Neural progenitor cell (in vitro differentiated cells): ENCODE measurements around the gene YDJC. TPM values are rescaled to one million over a fixed set of nuclear protein-coding genes. Genes with fewer than 3 reads are reported as not detected.
A peak's percentile ranks its signal among the peaks of the same experiment; 100 is the strongest.

Experiments used
- DNase-seq: peaks from one replicate; pipeline ENCODE4 v3.0.0-alpha.2; 2016; ENCODE audit warnings: low spot score
- H2AFZ ChIP-seq: fragments of 200-600 bp; sonication (generic); replicated peaks from 2 replicates; pipeline ENCODE4 v1.6.1; 2016; ENCODE audit warnings: antibody characterized with exemption
- H3F3A ChIP-seq: fragments of 200-600 bp; sonication (generic); 2 replicates; pipeline ENCODE4 v1.6.1; 2016; ENCODE audit warnings: antibody characterized with exemption, low read depth
- H3K27ac ChIP-seq: fragments of 200-600 bp; sonication (generic); 2 replicates; pipeline ENCODE4 v1.5.1; 2016; ENCODE audit warnings: mild to moderate bottlenecking
- H3K27me3 ChIP-seq: fragments of 200-600 bp; sonication (generic); 2 replicates; pipeline ENCODE4 v1.6.1; 2016; ENCODE audit warnings: mild to moderate bottlenecking, moderate library complexity
- H3K36me3 ChIP-seq: fragments of 200-600 bp; sonication (generic); 2 replicates; pipeline ENCODE4 v1.5.1; 2016
- H3K4me1 ChIP-seq: fragments of 200-600 bp; sonication (generic); 2 replicates; pipeline ENCODE4 v1.6.1; 2016; ENCODE audit warnings: mixed run types
- H3K4me2 ChIP-seq: fragments of 200-600 bp; sonication (generic); 2 replicates; pipeline ENCODE4 v1.6.1; 2016
- H3K4me3 ChIP-seq: fragments of 200-600 bp; sonication (generic); 2 replicates; pipeline ENCODE4 v1.5.1; 2016
- H3K79me2 ChIP-seq: fragments of 200-600 bp; sonication (generic); 2 replicates; pipeline ENCODE4 v1.6.1; 2016; ENCODE audit warnings: low read depth
- H3K9ac ChIP-seq: fragments of 200-600 bp; sonication (generic); 2 replicates; pipeline ENCODE4 v1.6.1; 2016
- H3K9me3 ChIP-seq: fragments of 200-600 bp; sonication (generic); 2 replicates; pipeline ENCODE4 v1.5.1; 2016; ENCODE audit warnings: low read depth
- H4K20me1 ChIP-seq: fragments of 200-600 bp; sonication (generic); 2 replicates; pipeline ENCODE4 v1.6.1; 2016; ENCODE audit warnings: low read depth
- H3K27ac Mint-ChIP-seq: 3 replicates; pipeline ENCODE4 v1.8.0; 2021; ENCODE audit warnings: mixed read lengths
- H3K27me3 Mint-ChIP-seq: 2 replicates; pipeline ENCODE4 v1.8.0; 2022; ENCODE audit warnings: low read depth, mild to moderate bottlenecking, inconsistent platforms, moderate library complexity, mixed read lengths; ENCODE audit not compliant: insufficient read depth
- H3K36me3 Mint-ChIP-seq: 3 replicates; pipeline ENCODE4 v1.8.0; 2021; ENCODE audit warnings: mixed read lengths
- H3K4me1 Mint-ChIP-seq: 3 replicates; pipeline ENCODE4 v1.8.0; 2021; ENCODE audit warnings: mixed read lengths
- H3K4me3 Mint-ChIP-seq: 3 replicates; pipeline ENCODE4 v1.8.0; 2021; ENCODE audit warnings: mild to moderate bottlenecking, moderate library complexity, mixed read lengths
- H3K9me3 Mint-ChIP-seq: 3 replicates; pipeline ENCODE4 v1.8.0; 2020; ENCODE audit warnings: mixed read lengths
- EZH2 ChIP-seq: fragments of 200-600 bp; sonication (generic); IDR thresholded peaks from 2 replicates; pipeline ENCODE4 v1.6.1; 2017; ENCODE audit warnings: antibody characterized with exemption, mild to moderate bottlenecking, moderate library complexity
- EZH2phosphoT487 ChIP-seq: fragments of 200-600 bp; sonication (generic); IDR thresholded peaks from 2 replicates; pipeline ENCODE4 v1.6.1; 2017; ENCODE audit warnings: antibody characterized with exemption
- total RNA-seq: library from RNA; depleted of rRNA; stranded (reverse); fragments of >200 nt; gene quantifications from 2 replicates; pipeline ENCODE4 v1.2.3, GENCODE V29; 2015; ENCODE audit warnings: low replicate concordance
- TF ChIP-seq, protein P1 (sequence below): fragments of 200-600 bp; sonication (generic); IDR thresholded peaks from 2 replicates; pipeline ENCODE4 v1.5.1; 2017; ENCODE audit warnings: antibody characterized with exemption, mild to moderate bottlenecking

YDJC gene
- total RNA-seq, 1 donor from 2014 or later: 4.8 TPM

GRCh38 chr22:21632237-21632895, 2.5 kb upstream of the YDJC start, which contains the start of gene CCDC116:
Gene CCDC116 (plus strand): TSS chr22:21632760. CDS start chr22:21633182, 422 bp downstream.
- H3K4me2 ChIP-seq: no peak within 1 kb of the TSS
- peaks cover 17% of the 10 kb centered on the region for H4K20me1 ChIP-seq
- H3F3A ChIP-seq: peaks cover 9% of the 10 kb centered on the region
- no peaks in the 10 kb centered on the region for H3K4me1 ChIP-seq
- TF ChIP-seq, protein P1, sequence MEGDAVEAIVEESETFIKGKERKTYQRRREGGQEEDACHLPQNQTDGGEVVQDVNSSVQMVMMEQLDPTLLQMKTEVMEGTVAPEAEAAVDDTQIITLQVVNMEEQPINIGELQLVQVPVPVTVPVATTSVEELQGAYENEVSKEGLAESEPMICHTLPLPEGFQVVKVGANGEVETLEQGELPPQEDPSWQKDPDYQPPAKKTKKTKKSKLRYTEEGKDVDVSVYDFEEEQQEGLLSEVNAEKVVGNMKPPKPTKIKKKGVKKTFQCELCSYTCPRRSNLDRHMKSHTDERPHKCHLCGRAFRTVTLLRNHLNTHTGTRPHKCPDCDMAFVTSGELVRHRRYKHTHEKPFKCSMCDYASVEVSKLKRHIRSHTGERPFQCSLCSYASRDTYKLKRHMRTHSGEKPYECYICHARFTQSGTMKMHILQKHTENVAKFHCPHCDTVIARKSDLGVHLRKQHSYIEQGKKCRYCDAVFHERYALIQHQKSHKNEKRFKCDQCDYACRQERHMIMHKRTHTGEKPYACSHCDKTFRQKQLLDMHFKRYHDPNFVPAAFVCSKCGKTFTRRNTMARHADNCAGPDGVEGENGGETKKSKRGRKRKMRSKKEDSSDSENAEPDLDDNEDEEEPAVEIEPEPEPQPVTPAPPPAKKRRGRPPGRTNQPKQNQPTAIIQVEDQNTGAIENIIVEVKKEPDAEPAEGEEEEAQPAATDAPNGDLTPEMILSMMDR: no peak
- no peak for TF ChIP-seq EZH2phosphoT487
- no peak for TF ChIP-seq EZH2
- peaks cover 2% of the 10 kb centered on the region for H3K27me3 Mint-ChIP-seq
- H3K4me1 Mint-ChIP-seq: peaks cover 10% of the 10 kb centered on the region
- H3K27ac Mint-ChIP-seq: no peak within 1 kb of the TSS
- no peaks in the 10 kb centered on the region for H3K27me3 ChIP-seq
- H3K4me3 ChIP-seq: no peak within 1 kb of the TSS
- H3K36me3 ChIP-seq: no peaks in the 10 kb centered on the region
- H3K9ac ChIP-seq: no peak within 1 kb of the TSS
- H3K9me3 Mint-ChIP-seq: peaks cover 2% of the 10 kb centered on the region
- peaks cover 7% of the 10 kb centered on the region for H3K36me3 Mint-ChIP-seq
- H3K9me3 ChIP-seq: no peaks in the 10 kb centered on the region
- peaks cover 21% of the 10 kb centered on the region for H3K79me2 ChIP-seq
- no peak within 1 kb of the TSS for H2AFZ ChIP-seq
- H3K27ac ChIP-seq: no peak within 1 kb of the TSS
- peak within 1 kb of the TSS; percentile 50 for H3K4me3 Mint-ChIP-seq
- peak; percentile 48 for DNase-seq

DNA sequence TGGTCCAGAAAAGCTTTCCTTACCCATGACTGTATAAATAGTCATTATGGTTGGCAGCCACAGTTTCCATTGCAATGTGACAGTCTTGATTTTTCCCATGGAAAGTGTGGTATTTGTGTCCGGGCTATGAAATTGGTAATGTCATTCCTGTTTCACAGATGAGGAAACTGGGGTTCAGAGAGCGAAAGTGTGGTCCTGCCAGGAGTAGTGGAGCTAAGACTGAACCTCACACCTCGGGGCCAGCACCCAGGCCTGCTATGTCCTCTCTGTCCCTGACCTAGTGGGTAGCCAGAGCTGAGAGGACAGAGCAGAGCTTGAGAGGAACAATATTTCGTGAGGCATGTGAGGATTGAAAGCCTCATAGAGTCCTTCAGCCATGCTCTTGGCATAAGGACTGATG, 1.2 kb upstream of the YDJC start:
- Histone ChIP-seq H2AFZ (no peak overlapping the region), H3K27me3 (no peaks in the 10 kb centered on the region), H3K4me2 (no peak overlapping the region), H3K9me3 (no peaks in the 10 kb centered on the region), H3K4me3 (no peak overlapping the region), H3K79me2 (peaks cover 22% of the 10 kb centered on the region), H3K27ac (no peak overlapping the region), H3F3A (peaks cover 17% of the 10 kb centered on the region), H4K20me1 (peaks cover 29% of the 10 kb centered on the region), H3K36me3 (no peaks in the 10 kb centered on the region), H3K4me1 (no peaks in the 10 kb centered on the region), H3K9ac (no peak overlapping the region)
- no peak for TF ChIP-seq EZH2
- TF ChIP-seq, protein P1: no peak
- no peak for TF ChIP-seq EZH2phosphoT487
- Mint-ChIP-seq H3K9me3 (peaks cover 2% of the 10 kb centered on the region), H3K36me3 (peaks cover 9% of the 10 kb centered on the region), H3K4me3 (peak overlapping the region; percentile 81), H3K4me1 (peaks cover 10% of the 10 kb centered on the region), H3K27ac (no peak overlapping the region), H3K27me3 (peaks cover 8% of the 10 kb centered on the region)
- no peak for DNase-seq

- peak overlapping the region; percentile 90 for H3K4me3 Mint-ChIP-seq
These were observed 1.2 kb downstream of the YDJC start for GRCh38 chr22:21628386-21629254.

More at GRCh38 chr22:21628386-21629254, 1.2 kb downstream of the YDJC start:
- no peak overlapping the region for H3K9ac ChIP-seq
- no peaks in the 10 kb centered on the region for H3K9me3 ChIP-seq
- Mint-ChIP-seq H3K9me3 (peaks cover 2% of the 10 kb centered on the region), H3K36me3 (peaks cover 9% of the 10 kb centered on the region), H3K27me3 (peaks cover 8% of the 10 kb centered on the region), H3K27ac (no peak overlapping the region), H3K4me1 (peaks cover 10% of the 10 kb centered on the region)
- peak overlapping the region; percentile 73 for H3K4me3 ChIP-seq
- no peak for DNase-seq
- no peaks in the 10 kb centered on the region for H3K4me1 ChIP-seq
- peaks cover 52% of the 10 kb centered on the region for H4K20me1 ChIP-seq
- H3K79me2 ChIP-seq: peaks cover 25% of the 10 kb centered on the region
- peak overlapping the region; percentile 92 for H3K4me2 ChIP-seq
- peaks cover 30% of the 10 kb centered on the region for H3F3A ChIP-seq
- no peaks in the 10 kb centered on the region for H3K27me3 ChIP-seq
- H3K27ac ChIP-seq: no peak overlapping the region
- no peaks in the 10 kb centered on the region for H3K36me3 ChIP-seq
- no peak overlapping the region for H2AFZ ChIP-seq
- TF ChIP-seq EZH2phosphoT487 (no peak), EZH2 (no peak)
- TF ChIP-seq, protein P1: no peak
